Left lung (tissue), 4 donors: ENCODE data around the gene RMP24.

Experiments
- ATAC-seq: fragments of 200-7000 bp; cut with Tn5 transposase; one replicate; pipeline ENCODE4 v1.9.1; 2020; ENCODE audit warnings: moderate library complexity
- DNase-seq, 4 donors: peaks; one replicate each; pipeline ENCODE4 v3.0.0-alpha.2; 2013 to 2020
- H3K27ac ChIP-seq, 2 donors: fragments of 200-600 bp; sonication (generic) in 1 of 2; one replicate each; pipeline versions ENCODE4 v1.5.0 to v1.8.0; 2020 to 2021
- H3K27me3 ChIP-seq, 2 donors: fragments of 200-600 bp; sonication (generic) in 1 of 2; one replicate each; pipeline versions ENCODE4 v1.5.0 to v1.8.0; 2020 to 2021
- H3K36me3 ChIP-seq, 2 donors: fragments of 200-600 bp; sonication (generic) in 1 of 2; one replicate each; pipeline versions ENCODE4 v1.5.0 to v1.8.0; 2020 to 2021
- H3K4me1 ChIP-seq, 2 donors: fragments of 200-600 bp; one replicate each; pipeline ENCODE4 v1.8.0; 2021
- H3K4me3 ChIP-seq, 2 donors: fragments of 200-600 bp; sonication (generic) in 1 of 2; one replicate each; pipeline versions ENCODE4 v1.5.0 to v1.8.0; 2020 to 2021; ENCODE audit warnings: mild to moderate bottlenecking in 1 of 2
- H3K9me3 ChIP-seq, 2 donors: fragments of 200-600 bp; sonication (generic) in 1 of 2; one replicate each; pipeline versions ENCODE4 v1.5.0 to v1.8.0; 2020 to 2021
- CTCF ChIP-seq, 2 donors: fragments of 200-600 bp; sonication (generic) in 1 of 2; IDR thresholded peaks; one replicate each; pipeline versions ENCODE4 v1.5.0 to v1.8.0; 2021; ENCODE audit warnings: antibody characterized with exemption in 2 of 2
- intact Hi-C, 2 donors: fragments of 100-400 bp; cut with DNase I; formaldehyde crosslinking; loops; one replicate each; pipeline versions ENCODE4 v1.11.2 to v1.14.2; 2022
- donor health status: DM: no; HTN: yes; CAD: no.
- donor health status: DM: no; HTN: no; CAD: no.

Gene RMP24

GRCh38 chr18:35934891-35935290 lies 37.6 kb upstream of the RMP24 start:
- Histone ChIP-seq H3K4me3 (no peak overlapping the region), H3K27me3 (no peaks in the 10 kb centered on the region), H3K36me3 (no peaks in the 10 kb centered on the region), H3K4me1 (no peaks in the 10 kb centered on the region), H3K9me3 (peaks cover 0 to 7% of the 10 kb centered on the region in 2 donors), H3K27ac (no peak overlapping the region)
- no peak for TF ChIP-seq CTCF (IDR thresholded peaks at IDR 0.05)
- intact Hi-C loops: no loop called here
- DNase-seq (no peak), ATAC-seq (no peak)

- intact Hi-C loops: no loop called here
- no peak for DNase-seq
- H3K36me3 ChIP-seq: no peaks in the 10 kb centered on the region
- H3K4me1 ChIP-seq: no peaks in the 10 kb centered on the region
- H3K27me3 ChIP-seq: no peaks in the 10 kb centered on the region
- no peaks in the 10 kb centered on the region for H3K9me3 ChIP-seq
- H3K27ac ChIP-seq: no peak overlapping the region
- H3K4me3 ChIP-seq: no peak overlapping the region
- no peak for ATAC-seq
- TF ChIP-seq CTCF (IDR thresholded peaks at IDR 0.05): no peak
Measured at GRCh38 chr18:35935805-35936204, 36.7 kb upstream of the RMP24 start.

GRCh38 chr18:35936951-35937350 lies 35.5 kb upstream of the RMP24 start:
- no peaks in the 10 kb centered on the region for H3K4me1 ChIP-seq
- no peak overlapping the region for H3K4me3 ChIP-seq
- intact Hi-C loops: no loop called here
- H3K27me3 ChIP-seq: no peaks in the 10 kb centered on the region
- no peak overlapping the region for H3K27ac ChIP-seq
- no peaks in the 10 kb centered on the region for H3K9me3 ChIP-seq
- no peak for TF ChIP-seq CTCF (IDR thresholded peaks at IDR 0.05)
- no peak for DNase-seq
- H3K36me3 ChIP-seq: no peaks in the 10 kb centered on the region
- ATAC-seq: no peak

- Histone ChIP-seq H3K27ac (no peak overlapping the region), H3K9me3 (no peaks in the 10 kb centered on the region), H3K4me1 (no peaks in the 10 kb centered on the region), H3K36me3 (no peaks in the 10 kb centered on the region), H3K4me3 (no peak overlapping the region), H3K27me3 (no peaks in the 10 kb centered on the region)
- intact Hi-C loops: no loop called here
- ATAC-seq (no peak), DNase-seq (no peak)
- TF ChIP-seq CTCF (IDR thresholded peaks at IDR 0.05): no peak
Measured at GRCh38 chr18:35938158-35938557, 34.3 kb upstream of the RMP24 start.

GRCh38 chr18:35938562-35938961 lies 33.9 kb upstream of the RMP24 start:
- no peak overlapping the region for H3K4me3 ChIP-seq
- ATAC-seq (no peak), DNase-seq (no peak)
- H3K9me3 ChIP-seq: no peaks in the 10 kb centered on the region
- intact Hi-C loops: no loop called here
- H3K36me3 ChIP-seq: no peaks in the 10 kb centered on the region
- no peaks in the 10 kb centered on the region for H3K4me1 ChIP-seq
- no peaks in the 10 kb centered on the region for H3K27me3 ChIP-seq
- TF ChIP-seq CTCF (IDR thresholded peaks at IDR 0.05): no peak
- no peak overlapping the region for H3K27ac ChIP-seq
